GM21390 (cell line): ENCODE results near the gene ADAMTS4.
"Not testable (repeated sequence)": the region's sequence is repeated elsewhere in the genome, so short reads cannot be mapped to it uniquely, and the experiment has no call there.

ENCODE experiments used
- ATAC-seq: cut with Tn5 transposase; IDR thresholded peaks from one replicate; pipeline ENCODE4 v1.9.1; 2021; ENCODE audit not compliant: unreplicated experiment

Gene ADAMTS4, protein sequence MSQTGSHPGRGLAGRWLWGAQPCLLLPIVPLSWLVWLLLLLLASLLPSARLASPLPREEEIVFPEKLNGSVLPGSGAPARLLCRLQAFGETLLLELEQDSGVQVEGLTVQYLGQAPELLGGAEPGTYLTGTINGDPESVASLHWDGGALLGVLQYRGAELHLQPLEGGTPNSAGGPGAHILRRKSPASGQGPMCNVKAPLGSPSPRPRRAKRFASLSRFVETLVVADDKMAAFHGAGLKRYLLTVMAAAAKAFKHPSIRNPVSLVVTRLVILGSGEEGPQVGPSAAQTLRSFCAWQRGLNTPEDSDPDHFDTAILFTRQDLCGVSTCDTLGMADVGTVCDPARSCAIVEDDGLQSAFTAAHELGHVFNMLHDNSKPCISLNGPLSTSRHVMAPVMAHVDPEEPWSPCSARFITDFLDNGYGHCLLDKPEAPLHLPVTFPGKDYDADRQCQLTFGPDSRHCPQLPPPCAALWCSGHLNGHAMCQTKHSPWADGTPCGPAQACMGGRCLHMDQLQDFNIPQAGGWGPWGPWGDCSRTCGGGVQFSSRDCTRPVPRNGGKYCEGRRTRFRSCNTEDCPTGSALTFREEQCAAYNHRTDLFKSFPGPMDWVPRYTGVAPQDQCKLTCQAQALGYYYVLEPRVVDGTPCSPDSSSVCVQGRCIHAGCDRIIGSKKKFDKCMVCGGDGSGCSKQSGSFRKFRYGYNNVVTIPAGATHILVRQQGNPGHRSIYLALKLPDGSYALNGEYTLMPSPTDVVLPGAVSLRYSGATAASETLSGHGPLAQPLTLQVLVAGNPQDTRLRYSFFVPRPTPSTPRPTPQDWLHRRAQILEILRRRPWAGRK

DNA sequence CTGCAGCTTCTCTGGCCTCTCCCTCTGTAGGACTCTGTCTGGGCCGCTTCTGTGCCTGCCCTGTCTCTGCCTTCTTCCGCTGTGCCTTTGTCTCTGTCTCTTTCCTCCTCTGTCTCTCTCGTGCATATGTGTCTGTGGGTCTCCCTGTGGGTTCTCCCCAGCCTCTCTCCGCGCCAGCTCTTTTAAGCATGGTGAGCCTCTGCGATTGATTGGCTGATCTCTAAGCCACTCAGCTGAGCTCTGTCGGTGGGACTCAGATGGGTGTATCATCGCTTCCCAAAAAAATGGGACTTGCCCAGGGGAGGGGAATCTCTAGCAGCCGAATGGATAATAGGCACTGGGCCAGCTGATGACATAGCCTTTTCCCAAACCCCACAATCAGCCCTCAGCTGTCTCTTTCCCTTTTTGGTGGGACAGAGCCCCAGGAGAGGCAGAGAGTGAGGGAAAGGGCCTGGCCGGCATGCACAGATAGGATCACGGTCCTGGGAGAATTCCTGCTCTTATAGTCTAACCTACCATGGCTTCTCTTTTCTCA is at the start of gene ADAMTS4:
Gene ADAMTS4 (minus strand): TSS at position 158 of the 535 bp plus-strand sequence. CDS start 427 bp downstream, outside the sequence.
- no peak for ATAC-seq

DNA sequence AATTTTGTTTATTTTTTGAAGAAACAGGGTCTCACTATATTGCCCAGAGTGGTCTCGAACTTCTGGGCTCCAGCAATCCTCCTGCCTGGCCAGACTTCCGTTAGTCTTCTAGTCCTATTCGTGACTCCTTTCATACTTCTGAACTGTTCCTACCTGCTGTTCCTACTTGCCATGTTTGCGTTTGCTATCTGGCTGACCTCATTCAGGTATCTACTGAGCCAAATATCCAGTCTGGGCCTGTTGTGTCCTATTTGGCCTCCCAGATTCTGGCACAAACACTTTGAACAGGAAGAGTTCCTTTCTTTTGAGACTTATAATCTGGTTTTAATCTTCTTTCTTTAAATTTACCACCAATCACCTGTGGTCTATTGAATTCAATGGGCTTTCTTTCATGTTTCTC is 46.0 kb upstream of the ADAMTS4 start:
- no peak for ATAC-seq

DNA sequence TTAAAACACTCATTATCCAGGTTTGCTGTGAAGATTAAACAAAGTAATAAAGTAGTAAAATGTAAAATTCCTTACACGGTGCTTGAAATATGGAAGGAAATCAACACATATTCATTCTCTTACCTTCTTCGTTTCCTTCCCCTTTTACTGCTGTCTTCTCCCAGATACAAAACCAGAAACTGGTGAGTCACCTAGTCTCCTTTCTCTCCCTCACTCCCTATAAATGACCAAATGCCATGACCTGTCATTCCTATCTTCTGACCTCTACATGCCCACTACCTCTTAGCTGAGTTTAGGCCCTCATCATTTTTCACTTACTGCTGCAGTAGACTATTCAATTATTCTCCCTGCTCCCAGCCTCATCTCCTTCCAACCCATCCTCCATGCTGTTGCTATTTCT is 43.5 kb upstream of the ADAMTS4 start:
- no peak for ATAC-seq

GRCh38 chr1:161241682-161242081 is 42.8 kb upstream of the ADAMTS4 start:
- ATAC-seq = no peak

DNA sequence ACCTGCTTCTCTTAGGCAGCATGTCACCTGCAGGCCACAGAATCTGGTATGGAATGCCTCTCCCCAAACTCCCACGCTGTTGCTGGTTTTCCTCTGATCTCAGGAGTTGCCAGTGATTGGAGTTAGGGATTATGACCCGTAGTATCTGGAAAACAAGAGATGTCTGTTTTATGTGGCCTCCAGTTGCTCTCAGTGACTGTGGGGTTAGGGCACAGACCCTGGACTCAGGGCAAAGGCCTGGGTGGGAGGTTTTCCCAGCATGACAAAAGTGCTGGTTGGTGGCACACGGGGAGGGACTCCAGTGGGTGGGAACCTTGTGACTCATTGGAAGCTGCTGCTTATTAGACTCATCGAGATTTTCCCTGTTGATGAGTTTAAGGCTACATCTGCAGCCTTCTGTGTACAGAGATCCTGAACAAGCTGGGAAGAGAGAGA is 39.2 kb upstream of the ADAMTS4 start, which contains the start of gene NR1I3:
Gene NR1I3 (minus strand): TSS at position 165 of the 435 bp plus-strand sequence. CDS start 1,638 bp downstream, outside the sequence.
- no peak for ATAC-seq

- ATAC-seq = no peak
These were observed 37.3 kb upstream of the ADAMTS4 start for GRCh38 chr1:161235957-161236775.

GRCh38 chr1:161233102-161233501 is 34.2 kb upstream of the ADAMTS4 start:
- no peak for ATAC-seq

- ATAC-seq = no peak
These were observed 31.9 kb upstream of the ADAMTS4 start for GRCh38 chr1:161230762-161231161.

DNA sequence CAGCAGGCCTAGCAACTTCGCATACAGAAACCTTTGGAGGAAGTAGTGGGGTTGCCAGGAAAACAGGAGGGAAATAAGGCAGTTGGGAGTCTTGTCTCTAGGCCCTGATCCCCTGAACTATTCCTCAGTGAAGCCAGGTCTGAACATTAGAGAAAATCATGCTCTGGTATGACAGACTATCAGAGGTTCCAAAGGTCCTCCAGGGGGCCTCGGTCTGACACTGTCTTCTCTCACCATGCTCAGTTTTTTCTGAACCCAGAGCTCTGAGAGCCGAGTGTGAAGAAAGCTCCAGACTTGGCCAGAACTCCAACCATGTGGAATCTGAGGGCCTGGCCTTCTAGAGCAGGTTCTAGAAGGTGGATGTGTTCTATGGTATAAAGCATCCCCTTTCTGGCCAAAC is 31.0 kb upstream of the ADAMTS4 start:
- no peak for ATAC-seq

DNA sequence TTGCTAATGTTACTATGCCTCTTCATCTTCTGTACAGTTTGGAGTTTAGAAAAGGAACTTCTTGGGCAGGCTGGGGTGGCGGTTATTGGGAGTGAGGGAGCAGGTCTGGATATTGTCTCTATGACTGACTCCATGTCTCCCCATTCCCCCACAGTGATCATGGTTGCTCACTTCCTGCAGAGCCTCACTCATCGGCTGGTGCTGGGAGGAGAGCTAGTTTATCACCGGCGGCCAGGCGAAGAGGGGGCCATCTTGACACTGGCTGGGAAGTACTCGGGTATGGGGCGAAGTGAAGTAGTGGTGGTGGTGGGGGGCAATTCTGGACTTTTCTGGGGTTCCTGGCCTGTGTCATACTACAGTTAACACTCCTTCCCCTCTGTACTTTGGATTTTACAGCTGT is 29.2 kb upstream of the ADAMTS4 start:
- ATAC-seq = no peak

DNA sequence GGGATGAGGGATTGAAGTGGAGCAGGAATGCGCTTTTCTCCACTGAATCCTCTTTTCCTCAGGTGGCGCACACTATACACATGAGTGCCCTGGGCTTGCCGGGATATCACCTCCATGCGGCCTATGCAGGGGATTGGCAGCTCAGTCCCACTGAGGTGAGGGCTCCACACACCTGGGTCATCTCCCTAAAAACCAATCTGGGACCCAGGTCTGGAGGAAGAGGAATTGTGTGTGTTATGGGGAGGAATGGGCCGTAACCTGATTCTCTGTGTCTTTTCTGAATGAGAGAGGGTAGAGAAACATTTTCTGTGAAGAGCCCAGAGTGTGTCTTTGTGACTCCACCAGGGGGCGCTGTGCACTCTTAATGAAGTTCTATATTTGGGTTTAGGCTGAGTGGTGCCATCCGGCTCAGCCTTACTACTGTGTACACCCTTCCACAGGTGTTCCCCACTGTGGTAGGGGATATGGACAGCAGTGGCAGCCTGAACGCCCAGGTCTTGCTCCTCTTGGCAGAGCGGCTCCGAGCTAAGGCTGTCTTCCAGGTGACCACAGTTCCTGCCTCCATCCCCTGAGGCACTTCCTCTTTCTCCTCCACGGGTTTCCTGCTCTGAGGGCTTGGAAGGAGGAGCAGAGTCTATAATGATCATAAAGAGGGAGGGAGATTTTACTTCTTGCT is 28.5 kb upstream of the ADAMTS4 start:
- ATAC-seq = peak; percentile 45

GRCh38 chr1:161226759-161227158 is 27.9 kb upstream of the ADAMTS4 start:
- no peak for ATAC-seq

DNA sequence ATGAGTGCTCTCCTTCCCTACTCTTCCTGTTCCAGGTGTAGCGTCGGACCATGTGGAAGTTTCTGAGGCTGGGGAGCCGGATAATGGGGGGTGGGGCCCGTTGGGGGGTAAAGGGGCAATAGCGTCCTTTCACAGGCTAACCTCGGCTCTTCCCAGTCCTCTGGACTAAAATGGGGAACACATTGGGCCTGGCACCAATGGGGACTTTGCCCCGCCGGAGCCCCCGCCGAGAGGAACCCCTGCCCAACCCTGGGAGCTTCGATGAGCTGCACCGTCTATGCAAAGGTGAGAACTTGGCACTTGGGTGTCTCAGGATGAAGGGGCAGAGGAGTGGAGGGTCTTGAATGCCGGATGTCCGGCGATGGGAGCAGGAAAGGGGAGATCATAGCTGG is 27.5 kb upstream of the ADAMTS4 start:
- no peak for ATAC-seq

- peak; percentile 92 for ATAC-seq
These were observed 26.9 kb upstream of the ADAMTS4 start, which contains the start of gene TOMM40L for GRCh38 chr1:161225534-161226319. TOMM40L (plus strand) TSS chr1:161226060; CDS start chr1:161226490, 430 bp downstream.

- no peak for ATAC-seq
These were observed 26.3 kb upstream of the ADAMTS4 start for GRCh38 chr1:161225178-161225533.

DNA sequence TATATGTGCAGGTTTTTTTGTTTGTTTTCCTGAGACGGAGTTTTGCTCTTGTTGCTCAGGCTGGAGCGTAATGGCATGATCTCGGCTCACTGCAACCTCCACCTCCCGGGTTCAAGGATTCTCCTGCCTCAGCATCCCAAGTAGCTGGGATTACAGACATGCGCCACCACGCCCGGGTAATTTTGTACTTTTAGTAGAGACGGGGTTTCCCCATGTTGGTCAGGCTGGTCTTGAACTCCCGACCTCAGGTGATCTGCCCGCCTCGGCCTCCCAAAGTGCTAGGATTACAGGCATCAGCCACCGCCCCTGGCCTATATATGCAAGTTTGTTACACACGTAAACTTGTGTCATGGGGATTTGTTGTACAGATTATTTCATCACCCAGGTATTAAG is 25.8 kb upstream of the ADAMTS4 start:
- not testable (repeated sequence) for ATAC-seq

- ATAC-seq = no peak
These were observed 25.2 kb upstream of the ADAMTS4 start for GRCh38 chr1:161223805-161224694.
